Astrocyte (in vitro differentiated cells and primary cell): ENCODE data around the gene TTC9.

Source experiments
- CTCF ChIP-seq: IDR thresholded peaks from 2 replicates; pipeline ENCODE4 v1.5.1; 2011; ENCODE audit warnings: low read depth, mild to moderate bottlenecking, inconsistent platforms, low read length, moderate library complexity; ENCODE audit not compliant: insufficient read depth
- EZH2 ChIP-seq: IDR thresholded peaks from 2 replicates; pipeline ENCODE4 v1.6.1; 2012; ENCODE audit warnings: mild to moderate bottlenecking, low read length, inconsistent platforms; ENCODE audit not compliant: insufficient read depth

GRCh38 chr14:70707138-70708038 is 65.7 kb downstream of the TTC9 start:
- TF ChIP-seq CTCF (no peak), EZH2 (no peak)
